HEK293 (cell line): ENCODE results near the gene ZDHHC1.

Source experiments
- CTCF ChIP-seq: fragments of 450-650 bp; formaldehyde crosslinking; IDR thresholded peaks from 2 replicates; pipeline ENCODE4 v1.5.1; 2016; ENCODE audit warnings: missing biosample characterization, missing genetic modification characterization
- MYNN ChIP-seq: fragments of 450-650 bp; formaldehyde crosslinking; IDR thresholded peaks from 2 replicates; pipeline ENCODE4 v1.5.1; 2016; ENCODE audit warnings: missing biosample characterization, missing genetic modification characterization, borderline replicate concordance
- PATZ1 ChIP-seq: fragments of 450-650 bp; formaldehyde crosslinking; IDR thresholded peaks from 2 replicates; pipeline ENCODE4 v1.5.1; 2016; ENCODE audit warnings: missing biosample characterization, missing genetic modification characterization
- PRDM10 ChIP-seq: fragments of 450-650 bp; formaldehyde crosslinking; IDR thresholded peaks from 2 replicates; pipeline ENCODE4 v1.5.1; 2016; ENCODE audit warnings: missing biosample characterization, missing genetic modification characterization
- RBAK ChIP-seq: fragments of 450-650 bp; formaldehyde crosslinking; IDR thresholded peaks from 2 replicates; pipeline ENCODE4 v1.5.1; 2016; ENCODE audit warnings: missing biosample characterization, missing genetic modification characterization
- TSHZ1 ChIP-seq: fragments of 450-650 bp; formaldehyde crosslinking; IDR thresholded peaks from 2 replicates; pipeline ENCODE4 v1.5.1; 2016; ENCODE audit warnings: missing biosample characterization, missing genetic modification characterization, borderline replicate concordance
- ZBTB44 ChIP-seq: fragments of 450-650 bp; IDR thresholded peaks from 2 replicates; pipeline ENCODE4 v1.5.1; 2018; ENCODE audit warnings: missing biosample characterization, mild to moderate bottlenecking, missing genetic modification characterization
- ZBTB7A ChIP-seq: fragments of 450-650 bp; formaldehyde crosslinking; IDR thresholded peaks from 2 replicates; pipeline ENCODE4 v1.5.1; 2016; ENCODE audit warnings: low read depth, missing biosample characterization, missing genetic modification characterization
- ZNF184 ChIP-seq: fragments of 450-650 bp; IDR thresholded peaks from 2 replicates; pipeline ENCODE4 v1.5.1; 2018; ENCODE audit warnings: missing biosample characterization, mild to moderate bottlenecking, missing genetic modification characterization
- ZNF26 ChIP-seq: fragments of 450-650 bp; formaldehyde crosslinking; IDR thresholded peaks from 2 replicates; pipeline ENCODE4 v1.5.1; 2016; ENCODE audit warnings: missing biosample characterization, missing genetic modification characterization
- ZNF302 ChIP-seq: fragments of 450-650 bp; formaldehyde crosslinking; IDR thresholded peaks from 2 replicates; pipeline ENCODE4 v1.5.1; 2016; ENCODE audit warnings: missing biosample characterization, missing genetic modification characterization, low read depth
- ZNF624 ChIP-seq: fragments of 450-650 bp; formaldehyde crosslinking; IDR thresholded peaks from 2 replicates; pipeline ENCODE4 v1.5.1; 2017; ENCODE audit warnings: missing biosample characterization, missing genetic modification characterization
- ZNF792 ChIP-seq: fragments of 450-650 bp; formaldehyde crosslinking; IDR thresholded peaks from 2 replicates; pipeline ENCODE4 v1.5.1; 2016; ENCODE audit warnings: missing biosample characterization, missing genetic modification characterization

- no peak for TF ChIP-seq ZBTB7A (tag by site-specific recombination)
- TF ChIP-seq CTCF (tag by site-specific recombination) = peak; percentile 15; the same call in 1 of the 2 replicates
- TF ChIP-seq PRDM10 (tag by site-specific recombination) = no peak
- no peak for TF ChIP-seq PATZ1 (tag by site-specific recombination)
- no peak for TF ChIP-seq ZNF26
- no peak for TF ChIP-seq ZNF184
- no peak for TF ChIP-seq RBAK (tag by site-specific recombination)
- no peak for TF ChIP-seq ZNF624 (tag by site-specific recombination)
- TF ChIP-seq MYNN (tag by site-specific recombination) = no peak
- TF ChIP-seq ZBTB44 = no peak
- TF ChIP-seq ZNF302 (tag by site-specific recombination) = no peak
- TF ChIP-seq ZNF792 (tag by site-specific recombination) = no peak
- TF ChIP-seq TSHZ1 (tag by site-specific recombination) = no peak
These were observed 29.2 kb upstream of the ZDHHC1 start for GRCh38 chr16:67445441-67445912.
